Suppressor macrophage (primary cell): Measurements from ENCODE around the gene DNAI4.
"Not testable (repeated sequence)": the region's sequence is repeated elsewhere in the genome, so short reads cannot be mapped to it uniquely, and the experiment has no call there.

Experiments
- DNase-seq, 4 experiments: peaks; one replicate each; pipeline ENCODE4 v3.0.0-alpha.2; 2020 to 2022

DNAI4 gene

DNA sequence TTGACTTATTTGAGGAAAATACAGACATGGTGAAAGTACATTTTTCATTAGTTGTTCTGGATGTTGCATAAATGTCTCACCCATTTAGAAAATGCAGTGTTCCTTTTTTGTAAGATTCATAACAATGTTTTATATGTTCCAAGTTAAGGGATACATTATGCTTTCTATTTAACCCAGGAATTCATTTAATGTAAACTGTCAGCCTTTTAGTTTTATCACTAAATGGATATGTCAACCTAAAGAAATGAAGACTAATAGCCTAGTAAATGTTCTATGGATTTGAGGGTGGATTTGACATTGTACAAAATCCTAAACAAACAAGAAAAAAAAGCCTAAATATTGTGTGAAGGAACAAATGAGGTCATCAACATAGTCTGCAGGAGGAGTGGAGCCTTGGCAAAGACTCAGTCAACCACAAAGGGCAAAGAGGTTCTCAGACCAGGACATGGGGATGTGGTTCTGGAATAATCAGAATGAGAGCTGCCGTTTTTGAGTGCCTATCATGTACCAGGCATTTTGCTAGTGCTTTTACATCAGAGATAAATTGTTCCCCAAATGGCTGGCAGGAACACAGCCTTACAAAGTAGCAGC, 114.8 kb downstream of the DNAI4 start:
- no peak for DNase-seq

GRCh38 chr1:66809245-66809644, 115.4 kb downstream of the DNAI4 start:
- DNase-seq, result no peak

- DNase-seq, result not testable (repeated sequence)
These were observed 128.8 kb downstream of the DNAI4 start for GRCh38 chr1:66795839-66796238.

GRCh38 chr1:66791621-66792610, 132.7 kb downstream of the DNAI4 start:
- DNase-seq, result peak in 3 of 4 experiments; percentile 3 to 11 (median 3)

GRCh38 chr1:66788231-66788939, 136.3 kb downstream of the DNAI4 start:
- DNase-seq, result peak; percentile 42 to 65 (median 61)

DNA sequence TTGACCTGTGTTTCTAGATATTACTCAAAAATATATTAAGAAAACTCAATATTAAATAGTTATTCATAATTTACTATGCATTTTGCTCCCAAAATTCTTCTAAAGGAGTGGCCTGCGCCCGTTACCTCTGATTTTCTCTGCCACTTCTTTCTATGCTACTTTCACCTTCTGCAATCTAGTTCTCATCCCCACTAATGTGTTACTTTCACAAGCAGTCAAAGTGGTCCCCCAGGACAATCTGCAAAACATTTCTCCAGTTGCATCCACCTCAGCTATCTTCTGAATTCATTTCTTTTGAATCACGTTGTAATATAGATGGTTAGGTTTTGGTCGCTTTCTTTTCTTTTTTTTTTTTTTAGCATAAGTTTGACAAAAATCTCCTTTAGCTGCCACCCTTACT, 137.0 kb downstream of the DNAI4 start:
- DNase-seq, result no peak

DNA sequence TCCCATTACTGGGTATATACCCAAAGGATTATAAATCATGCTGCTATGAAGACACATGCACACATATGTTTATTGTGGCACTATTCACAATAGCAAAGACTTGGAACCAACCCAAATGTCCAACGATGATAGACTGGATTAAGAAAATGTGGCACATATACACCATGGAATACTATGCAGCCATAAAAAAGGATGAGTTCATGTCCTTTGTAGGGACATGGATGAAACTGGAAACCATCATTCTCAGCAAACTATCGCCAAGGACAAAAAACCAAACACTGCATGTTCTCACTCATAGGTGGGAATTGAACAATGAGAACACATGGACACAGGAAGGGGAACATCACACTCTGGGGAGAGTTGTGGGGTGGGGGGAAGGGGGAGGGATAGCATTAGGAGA, 138.9 kb downstream of the DNAI4 start:
- DNase-seq, result not testable (repeated sequence)

GRCh38 chr1:66779475-66780078, 145.1 kb downstream of the DNAI4 start:
- DNase-seq, result no peak

DNA sequence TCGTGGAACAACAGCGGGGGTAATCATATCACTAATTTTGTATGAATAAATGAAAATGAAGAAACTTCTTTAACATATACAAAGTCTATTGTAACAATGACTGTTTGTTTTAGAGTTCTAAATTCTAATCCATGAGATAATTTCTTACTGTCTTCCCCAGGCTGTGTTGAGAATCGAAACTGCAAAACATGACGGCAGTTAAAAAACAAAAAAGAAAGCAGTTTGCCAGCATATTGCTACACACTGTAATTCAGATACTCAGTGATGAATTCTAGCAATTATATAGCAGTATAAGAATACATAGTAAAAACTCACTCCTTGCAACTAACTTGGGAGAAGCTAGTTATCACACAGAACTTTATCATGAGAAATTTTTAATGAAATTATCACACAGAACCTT, 145.7 kb downstream of the DNAI4 start:
- no peak for DNase-seq

DNA sequence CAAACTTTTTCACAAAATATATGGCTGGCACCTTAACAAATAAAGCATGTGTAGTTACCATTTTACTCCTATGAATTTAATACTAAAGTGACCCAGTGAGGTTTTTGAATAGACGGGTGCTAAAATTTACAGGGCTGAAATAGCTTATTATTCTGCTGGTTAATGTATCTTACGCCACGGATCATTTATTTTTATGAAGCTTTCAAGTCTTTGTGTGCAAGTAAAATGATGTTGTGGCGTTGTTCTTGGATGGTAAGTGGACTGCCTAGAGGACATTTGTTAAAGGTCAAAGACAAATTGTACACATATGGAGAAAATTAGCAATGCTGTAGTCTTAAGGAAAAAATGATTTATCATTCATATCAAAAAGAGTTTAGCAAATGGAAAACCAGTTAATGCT, 146.4 kb downstream of the DNAI4 start:
- no peak for DNase-seq

- DNase-seq, result no peak
These were observed 146.8 kb downstream of the DNAI4 start for GRCh38 chr1:66777831-66778230.

GRCh38 chr1:66775646-66776045, 149.0 kb downstream of the DNAI4 start:
- no peak for DNase-seq

- peak in 2 of 4 experiments; percentile 11 to 12 for DNase-seq
These were observed 150.2 kb downstream of the DNAI4 start for GRCh38 chr1:66774438-66774837.

- no peak for DNase-seq
These were observed 151.4 kb downstream of the DNAI4 start for GRCh38 chr1:66773227-66773626.

DNA sequence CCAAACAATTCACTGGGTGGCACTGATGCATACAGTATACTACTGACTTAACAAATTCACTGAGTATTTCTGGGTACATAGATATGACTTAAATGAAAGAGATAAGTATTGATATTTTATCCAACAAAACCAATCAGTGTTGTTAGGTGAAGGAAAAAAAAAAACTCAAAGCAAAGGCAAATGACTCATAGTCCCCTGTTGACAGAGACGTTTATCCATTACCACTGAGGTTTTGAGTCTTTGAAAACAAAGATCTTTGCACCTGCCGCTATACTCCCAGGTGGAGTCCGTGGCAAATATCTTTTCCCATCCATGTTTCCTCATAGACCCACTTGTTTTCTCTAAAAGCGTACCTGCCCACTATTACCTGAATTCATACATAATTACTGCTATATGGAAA, 154.0 kb downstream of the DNAI4 start:
- DNase-seq, result no peak

DNA sequence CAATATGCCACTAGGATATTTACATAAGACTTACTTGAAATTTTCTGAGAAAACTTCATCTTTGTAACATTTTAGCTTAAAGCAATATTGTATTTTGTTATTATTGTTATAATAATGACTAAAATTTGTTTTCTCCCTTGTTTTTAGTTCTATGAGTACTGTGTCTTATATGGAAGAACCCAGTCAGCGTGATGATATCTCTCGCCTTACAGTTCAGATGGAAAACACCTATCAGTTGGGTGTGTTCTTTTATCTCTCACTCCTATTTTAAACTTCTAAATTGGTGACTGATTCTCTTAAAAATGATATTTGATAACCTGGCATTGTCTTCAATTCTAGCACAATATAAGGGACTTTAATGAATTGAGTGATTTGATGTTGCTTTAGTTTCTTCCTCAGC, 154.4 kb downstream of the DNAI4 start:
- no peak for DNase-seq

DNA sequence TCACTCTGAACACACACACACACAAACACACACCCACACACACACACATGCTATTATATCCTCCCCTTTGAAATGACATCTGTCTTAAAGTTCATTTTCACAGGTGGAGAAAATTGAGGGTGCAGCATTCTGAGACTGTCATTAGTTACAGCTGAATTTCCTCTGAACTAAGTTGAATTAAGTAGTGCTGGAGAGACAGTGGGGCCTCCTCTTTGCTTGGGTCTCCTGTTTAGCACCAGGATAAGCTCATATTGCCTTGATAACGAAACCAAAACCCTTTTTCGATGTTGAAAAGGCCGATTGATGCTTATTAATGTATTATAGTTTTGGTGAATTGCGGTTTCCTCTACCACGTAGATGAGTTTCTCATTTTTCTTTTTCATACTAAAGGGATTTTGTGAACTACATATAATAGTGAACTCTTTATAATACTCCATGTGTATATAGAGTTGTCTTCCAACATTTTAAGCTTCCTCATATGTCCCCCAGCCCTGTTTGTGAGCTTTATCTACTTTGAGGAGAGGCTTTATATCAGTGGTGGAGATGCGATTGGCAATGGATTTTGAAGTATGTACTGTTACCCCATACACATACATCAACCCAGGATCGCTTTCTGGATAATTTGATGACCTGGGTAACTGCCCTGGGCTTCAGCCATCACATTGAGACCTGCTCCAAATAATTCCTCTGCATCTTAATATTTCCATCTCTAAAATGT, 155.0 kb downstream of the DNAI4 start:
- DNase-seq, result no peak

GRCh38 chr1:66768965-66769364, 155.7 kb downstream of the DNAI4 start:
- no peak for DNase-seq

GRCh38 chr1:66767626-66768025, 157.0 kb downstream of the DNAI4 start:
- peak in 3 of 4 experiments; percentile 33 to 60 (median 56) for DNase-seq

GRCh38 chr1:66764994-66765578, 159.6 kb downstream of the DNAI4 start:
- peak; percentile 59 to 68 (median 64) for DNase-seq
